ENCODE results near the gene PDXDC1.
"Not testable (repeated sequence)": the region's sequence is repeated elsewhere in the genome, so short reads cannot be mapped to it uniquely, and the experiment has no call there.

PDXDC1 gene

GRCh38 chr16:14974656-14975417, at the start of gene PDXDC1:
PDXDC1 (plus strand) TSS chr16:14975026; CDS start chr16:14975200, 174 bp downstream.
- DNase-seq (ENCODE audit: low read depth), result peak; percentile 62

- not testable (repeated sequence) for DNase-seq (ENCODE audit: low read depth)
Observed at GRCh38 chr16:14928064-14928714, 46.6 kb upstream of the PDXDC1 start.

GRCh38 chr16:14929176-14929575, 45.6 kb upstream of the PDXDC1 start:
- not testable (repeated sequence) for DNase-seq (ENCODE audit: low read depth)

GRCh38 chr16:14930246-14930645, 44.6 kb upstream of the PDXDC1 start:
- DNase-seq (ENCODE audit: low read depth), result not testable (repeated sequence)

- not testable (repeated sequence) for DNase-seq (ENCODE audit: low read depth)
Observed at GRCh38 chr16:14930971-14931370, 43.9 kb upstream of the PDXDC1 start.

GRCh38 chr16:14932581-14933375, 42.0 kb upstream of the PDXDC1 start:
- not testable (repeated sequence) for DNase-seq (ENCODE audit: low read depth)

GRCh38 chr16:14937143-14937542, 37.7 kb upstream of the PDXDC1 start, which contains the start of gene NPIPA1:
NPIPA1 (plus strand) TSS chr16:14937443; CDS start chr16:14937443, 0 bp downstream.
- DNase-seq (ENCODE audit: low read depth), result not testable (repeated sequence)

GRCh38 chr16:14937994-14938393, 36.8 kb upstream of the PDXDC1 start:
- not testable (repeated sequence) for DNase-seq (ENCODE audit: low read depth)

- not testable (repeated sequence) for DNase-seq (ENCODE audit: low read depth)
Observed at GRCh38 chr16:14942686-14943085, 32.1 kb upstream of the PDXDC1 start.

GRCh38 chr16:14955546-14956231, 19.1 kb upstream of the PDXDC1 start:
- no peak for DNase-seq (ENCODE audit: low read depth)

GRCh38 chr16:14957576-14958322, 17.1 kb upstream of the PDXDC1 start:
- DNase-seq (ENCODE audit: low read depth), result no peak

- no peak for DNase-seq (ENCODE audit: low read depth)
Observed at GRCh38 chr16:14958323-14958600, 16.6 kb upstream of the PDXDC1 start.

GRCh38 chr16:14958970-14959369, 15.9 kb upstream of the PDXDC1 start:
- DNase-seq (ENCODE audit: low read depth), result no peak

- DNase-seq (ENCODE audit: low read depth), result no peak
Observed at GRCh38 chr16:14961405-14962186, 13.2 kb upstream of the PDXDC1 start.

- DNase-seq (ENCODE audit: low read depth), result no peak
Observed at GRCh38 chr16:14963281-14964173, 11.3 kb upstream of the PDXDC1 start.

GRCh38 chr16:14965328-14965727, 9.5 kb upstream of the PDXDC1 start:
- no peak for DNase-seq (ENCODE audit: low read depth)

GRCh38 chr16:14969795-14970194, 5.0 kb upstream of the PDXDC1 start:
- not testable (repeated sequence) for DNase-seq (ENCODE audit: low read depth)

- not testable (repeated sequence) for DNase-seq (ENCODE audit: low read depth)
Observed at GRCh38 chr16:14971621-14972228, 3.1 kb upstream of the PDXDC1 start.

GRCh38 chr16:14973785-14974322, 972 bp upstream of the PDXDC1 start:
- not testable (repeated sequence) for DNase-seq (ENCODE audit: low read depth)

All from HS-5 (cell line).